GM18909 (cell line): ENCODE results near the gene LSP1.

Experiments
- ATAC-seq: cut with Tn5 transposase; IDR thresholded peaks from one replicate; pipeline ENCODE4 v1.9.1; 2021; ENCODE audit warnings: mild to moderate bottlenecking; ENCODE audit not compliant: unreplicated experiment, poor library complexity

The LSP1 gene

DNA sequence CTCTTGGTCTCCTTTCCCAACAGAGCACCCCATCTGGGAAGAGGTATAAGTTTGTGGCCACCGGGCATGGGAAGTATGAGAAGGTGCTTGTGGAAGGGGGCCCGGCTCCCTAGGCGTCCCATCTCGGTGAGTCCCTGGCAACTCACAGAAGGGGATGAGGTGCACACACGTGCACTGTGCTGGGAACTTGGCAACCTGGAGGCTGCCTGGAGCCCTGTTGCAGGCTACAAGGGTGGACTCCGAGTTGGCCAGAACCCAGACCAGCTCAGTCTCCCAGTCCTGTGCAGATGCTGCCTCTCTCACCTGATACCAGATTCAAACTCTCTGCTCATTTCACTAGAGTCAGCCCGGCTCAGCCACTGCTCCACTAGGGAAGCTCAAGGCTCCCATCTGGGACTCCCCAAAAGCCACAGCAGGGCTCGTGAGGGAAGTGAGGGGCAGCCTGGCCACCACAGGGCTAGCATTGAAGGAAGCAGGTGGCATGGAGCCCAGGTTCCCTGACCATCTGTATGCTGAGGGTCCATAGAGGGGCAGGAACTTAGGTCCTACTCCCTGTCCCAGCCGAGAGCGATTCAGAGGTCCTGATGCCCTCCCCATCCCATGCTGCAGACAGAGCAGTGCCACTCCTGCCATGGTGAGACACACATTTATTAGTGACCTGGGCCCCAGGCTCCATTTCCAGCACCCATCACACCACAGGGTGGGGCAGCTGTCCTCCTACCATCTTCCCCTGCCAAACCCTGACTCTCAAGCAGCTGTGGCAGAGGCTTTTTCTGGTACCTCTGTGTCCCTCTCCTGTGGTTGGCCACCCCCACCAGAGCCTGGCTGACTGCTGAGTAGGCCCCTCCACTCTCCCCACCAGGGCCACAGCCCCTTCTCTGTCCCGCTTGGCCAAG, 34.8 kb downstream of the LSP1 start:
- no peak for ATAC-seq

- ATAC-seq = no peak
Observed at GRCh38 chr11:1888347-1888753, 35.5 kb downstream of the LSP1 start.

DNA sequence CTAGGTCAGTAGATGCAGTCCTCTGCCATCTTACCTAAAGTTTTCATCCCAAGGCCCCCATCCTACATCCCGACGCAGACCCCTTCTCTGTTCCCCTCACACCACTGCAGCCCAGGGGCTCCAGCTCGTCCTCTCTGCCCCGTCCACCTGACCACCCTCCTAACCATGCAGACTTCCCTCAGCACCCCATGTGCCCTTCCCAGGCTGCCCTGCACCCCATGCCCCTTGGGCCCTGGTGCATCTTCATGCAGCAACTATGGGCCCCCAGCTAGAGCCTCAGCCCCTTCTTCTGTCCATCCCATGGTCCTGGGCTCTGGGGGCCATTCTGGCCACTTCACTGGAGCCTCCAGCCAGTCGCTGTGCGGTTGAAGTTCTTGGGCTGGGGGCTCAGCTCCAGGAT, 35.9 kb downstream of the LSP1 start:
- ATAC-seq = no peak

DNA sequence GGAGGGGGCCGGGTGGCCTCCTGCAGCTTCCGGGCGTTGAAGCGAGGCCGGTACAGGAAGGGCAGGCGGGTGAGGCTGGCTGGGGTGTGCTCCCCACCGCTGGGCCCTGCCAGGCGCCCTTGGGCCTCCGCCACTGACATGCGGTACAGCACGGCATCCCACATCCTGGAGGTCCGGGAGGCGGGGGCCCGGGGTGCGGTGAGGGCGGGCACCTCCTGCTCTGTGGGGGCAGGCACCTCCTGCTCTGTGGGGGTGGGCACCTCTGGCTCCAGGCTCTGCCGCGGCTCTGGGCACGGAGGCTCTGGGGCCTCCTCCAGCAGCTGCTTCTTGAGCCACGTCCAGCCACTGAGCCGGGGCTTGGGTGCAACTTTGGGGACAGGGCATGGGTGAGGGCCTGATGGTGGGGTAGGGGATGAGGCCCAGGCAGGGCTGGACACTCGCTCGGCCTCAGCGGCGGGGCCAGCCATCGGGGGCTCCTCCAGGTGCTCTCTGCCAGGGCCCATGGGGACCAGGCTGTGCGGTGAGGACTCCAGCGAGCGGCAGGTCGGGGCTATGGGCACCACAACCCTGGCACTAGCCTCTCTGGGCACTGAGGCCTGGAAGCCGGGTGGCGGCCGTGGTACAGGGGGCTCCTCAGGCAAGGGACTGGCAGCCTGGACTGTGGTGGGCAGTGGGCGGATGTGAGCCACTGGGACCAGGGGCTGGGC, 36.5 kb downstream of the LSP1 start:
- ATAC-seq = no peak

- ATAC-seq = no peak
Observed at GRCh38 chr11:1889941-1890855, 37.3 kb downstream of the LSP1 start.

DNA sequence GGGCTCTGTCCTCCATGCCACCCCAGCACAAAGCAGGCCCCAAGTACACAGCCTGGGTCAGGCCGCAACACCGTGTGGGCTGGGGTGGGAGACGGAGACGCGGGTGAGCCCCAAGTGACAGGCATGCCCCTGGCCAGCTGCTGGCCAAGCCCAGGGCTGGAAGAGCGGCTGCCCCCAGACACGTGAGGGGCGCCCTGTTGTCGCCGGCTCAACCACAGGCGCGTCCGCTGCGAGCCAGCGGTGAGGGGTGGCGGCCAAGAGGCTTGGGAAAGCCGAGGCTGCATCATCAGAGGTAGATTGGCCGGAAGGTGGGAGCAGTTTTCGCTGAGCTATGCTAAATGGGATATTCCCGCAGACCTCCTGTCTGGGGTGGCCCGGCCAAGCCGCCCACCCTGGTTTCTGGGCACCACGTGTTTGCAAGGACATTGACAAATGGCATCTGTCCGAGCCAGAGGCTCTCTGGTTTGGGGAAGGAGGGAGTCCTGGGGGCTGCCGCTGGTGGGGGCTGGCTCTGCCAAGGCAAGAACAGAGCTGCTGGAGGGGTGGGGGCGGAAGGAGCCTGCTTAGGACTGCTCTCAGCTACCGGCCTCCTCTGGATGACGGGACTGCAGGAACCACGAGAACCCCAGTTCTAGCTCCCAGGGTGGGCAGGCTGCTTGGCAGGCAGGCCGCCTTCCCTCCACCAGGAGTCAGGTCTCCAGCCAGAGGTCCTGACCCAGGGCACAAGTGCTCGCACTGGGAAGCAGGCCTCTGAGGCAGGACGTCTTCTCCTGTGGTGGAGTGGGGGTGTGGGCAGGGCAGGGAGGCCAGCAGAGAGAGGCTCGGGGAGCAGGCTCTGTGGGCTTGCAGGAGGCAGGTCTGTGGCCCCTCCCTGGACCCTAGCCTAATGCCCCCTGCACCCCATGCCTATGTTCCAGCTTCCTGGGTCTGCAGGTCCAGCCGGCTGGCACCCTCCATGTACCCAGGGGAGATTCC, 38.3 kb downstream of the LSP1 start:
- no peak for ATAC-seq

DNA sequence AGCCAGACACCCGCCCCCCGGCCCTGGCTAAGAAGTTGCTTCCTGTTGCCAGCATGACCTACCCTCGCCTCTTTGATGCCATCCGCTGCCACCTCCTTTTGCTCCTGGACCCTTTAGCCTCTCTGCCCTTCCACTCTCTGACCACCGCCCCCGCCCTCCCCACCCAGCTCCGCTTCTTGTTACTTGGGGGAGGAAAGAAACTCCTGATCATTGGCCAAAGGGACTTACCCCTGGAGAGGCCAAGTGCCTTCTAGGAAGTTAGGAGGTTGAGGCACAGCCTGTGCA, 38.9 kb downstream of the LSP1 start, which contains the start of gene PRR33:
PRR33 (minus strand) TSS at position 65 of the 285 bp plus-strand sequence. CDS start 1,311 bp downstream, outside the sequence.
- ATAC-seq = no peak

- ATAC-seq = no peak
Observed at GRCh38 chr11:1892116-1892515, 39.2 kb downstream of the LSP1 start.

DNA sequence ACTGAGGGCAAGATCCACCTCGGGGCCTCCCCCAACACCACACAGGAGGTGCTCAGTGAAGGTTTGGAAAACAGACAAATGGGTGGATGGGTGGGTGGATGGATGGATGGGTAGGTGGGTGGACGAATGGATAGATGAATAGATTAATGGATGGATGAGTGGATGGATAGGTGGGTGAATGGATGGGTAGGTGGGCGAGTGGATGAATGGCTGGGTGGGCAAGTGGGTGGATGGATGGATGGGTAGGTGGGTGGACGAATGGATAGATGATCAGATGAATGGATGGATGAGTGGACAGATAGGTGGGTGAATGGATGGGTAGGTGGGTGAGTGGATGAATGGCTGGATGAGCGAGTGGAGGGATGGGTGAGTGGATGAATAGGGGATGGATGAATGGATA, 39.7 kb downstream of the LSP1 start:
- no peak for ATAC-seq

DNA sequence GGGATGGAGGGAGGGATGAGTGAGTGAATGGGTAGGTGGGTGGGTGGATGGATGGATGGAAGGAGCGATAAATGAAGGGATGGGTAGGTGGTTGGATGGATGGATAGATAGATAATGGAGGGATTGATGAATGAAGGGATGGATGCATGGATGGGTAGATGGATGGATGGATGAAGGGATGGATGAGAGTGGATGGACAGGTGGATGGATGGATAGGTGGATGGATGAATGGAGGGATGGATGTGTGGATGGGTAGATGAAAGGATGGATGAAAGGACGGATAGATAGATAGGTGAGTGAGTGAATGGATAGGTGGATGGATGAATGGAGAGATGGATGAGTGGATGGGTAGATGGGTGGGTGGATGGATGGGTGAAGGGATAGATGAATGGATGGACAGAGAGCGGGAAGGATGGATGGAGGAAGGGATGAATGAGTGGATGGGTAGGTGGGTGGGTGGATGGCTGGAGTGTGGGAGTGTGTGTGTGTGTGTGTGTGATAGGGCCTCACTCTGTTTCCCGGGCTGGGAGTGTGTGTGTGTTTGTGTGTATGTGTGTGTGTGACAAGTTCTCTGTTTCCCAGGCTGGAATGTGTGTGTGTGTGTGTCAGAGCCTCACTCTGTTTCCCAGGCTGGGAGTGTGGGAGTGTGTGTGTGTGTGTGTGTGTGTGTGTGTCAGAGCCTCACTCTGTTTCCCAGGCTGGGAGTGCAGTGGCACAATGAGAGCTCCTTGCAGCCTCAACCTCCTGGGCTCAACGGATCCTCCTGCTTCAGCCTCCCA, 40.9 kb downstream of the LSP1 start:
- no peak for ATAC-seq

DNA sequence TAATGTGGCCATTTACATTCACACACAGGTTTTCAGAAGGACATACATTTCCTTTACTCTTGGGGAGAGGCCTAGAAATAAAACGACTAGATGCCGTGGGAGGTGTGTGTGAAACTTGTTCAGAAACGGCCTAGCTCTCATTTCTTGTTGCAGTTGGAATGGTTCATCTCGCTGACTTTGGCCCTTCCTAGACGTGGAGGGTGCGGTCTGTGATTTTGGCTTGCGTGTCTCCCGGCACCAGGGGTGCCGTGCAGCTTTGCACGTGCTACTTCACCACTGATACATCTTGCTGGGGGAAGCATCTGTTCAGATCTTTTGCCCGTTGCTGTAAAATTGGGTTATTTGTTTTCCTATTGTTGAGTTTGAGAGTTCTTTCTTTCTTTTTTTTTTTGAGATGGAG, 41.9 kb downstream of the LSP1 start:
- no peak for ATAC-seq

DNA sequence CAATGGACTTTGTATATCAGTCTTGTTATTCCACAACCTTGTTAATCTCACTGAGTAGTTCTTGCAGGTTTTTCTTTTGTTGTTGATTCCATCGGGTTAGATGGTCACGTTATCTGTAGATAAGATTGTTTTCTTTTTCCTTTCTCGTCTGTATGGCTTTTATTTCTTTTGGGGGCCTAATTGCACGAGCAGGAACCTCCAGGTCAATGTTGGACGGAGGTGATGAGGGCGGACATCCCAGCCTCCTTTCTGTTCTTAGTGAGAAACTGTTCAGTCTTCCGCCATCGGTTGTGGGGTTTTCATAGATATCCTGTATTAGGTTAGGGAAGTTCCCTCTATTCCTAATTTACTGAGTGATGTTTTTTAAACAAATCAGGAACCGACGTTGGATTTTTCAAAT, 43.6 kb downstream of the LSP1 start:
- no peak for ATAC-seq

DNA sequence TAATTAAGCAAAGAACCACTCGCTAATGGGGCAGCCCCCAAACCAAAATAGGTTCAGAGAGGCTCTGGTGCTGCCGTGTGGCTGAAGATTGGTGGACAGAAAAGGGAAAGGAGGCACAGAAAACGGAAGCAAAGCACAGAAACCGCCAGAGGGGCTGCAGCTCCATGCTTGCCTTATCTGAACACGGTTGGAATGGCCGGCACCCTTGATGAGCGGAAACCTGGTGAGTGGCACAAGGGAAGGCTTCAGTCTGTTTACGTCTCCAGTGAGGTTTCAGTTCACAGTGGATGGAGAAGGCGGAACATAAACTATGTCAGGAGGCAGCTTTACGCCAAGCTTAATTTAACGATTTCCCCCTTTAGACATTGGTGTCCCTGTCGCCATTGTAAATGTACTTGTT, 44.0 kb downstream of the LSP1 start:
- no peak for ATAC-seq

DNA sequence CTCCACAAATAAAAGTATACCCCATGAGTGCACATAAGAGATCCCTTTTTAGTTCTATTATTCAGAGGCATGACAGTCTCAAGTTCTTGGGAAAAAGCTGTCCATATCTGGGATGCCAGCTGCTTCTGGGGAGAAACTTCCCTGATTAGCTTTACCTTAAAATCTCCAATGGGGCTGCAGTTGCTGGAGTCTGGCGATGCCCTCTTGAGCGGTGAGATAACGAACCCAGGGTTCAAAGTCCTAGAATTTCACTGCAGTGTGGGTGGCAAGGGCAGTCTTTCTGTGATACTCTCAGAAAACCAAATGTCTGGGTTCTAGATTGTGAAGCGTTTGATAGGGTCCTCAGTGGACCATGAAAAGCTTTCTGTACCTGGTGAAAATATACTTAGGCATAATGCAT, 46.2 kb downstream of the LSP1 start:
- ATAC-seq = no peak

DNA sequence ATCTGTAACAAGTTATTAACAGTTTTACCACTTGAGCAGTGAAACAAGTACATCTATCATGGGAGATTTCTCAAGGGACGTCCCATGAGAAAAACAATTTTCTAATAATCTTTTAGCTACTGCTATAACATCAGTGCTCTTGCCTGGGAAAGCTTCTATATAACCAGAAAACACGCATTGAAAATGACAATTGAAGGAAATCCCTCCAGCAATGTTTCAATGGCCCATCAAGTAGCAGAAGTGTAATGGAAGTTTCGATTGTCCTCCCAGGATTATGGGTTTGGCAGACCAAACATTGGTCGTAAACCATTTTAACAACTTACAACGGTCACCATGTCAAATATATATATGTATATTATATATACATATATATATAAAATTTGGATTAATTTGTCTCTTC, 46.8 kb downstream of the LSP1 start:
- ATAC-seq = no peak

DNA sequence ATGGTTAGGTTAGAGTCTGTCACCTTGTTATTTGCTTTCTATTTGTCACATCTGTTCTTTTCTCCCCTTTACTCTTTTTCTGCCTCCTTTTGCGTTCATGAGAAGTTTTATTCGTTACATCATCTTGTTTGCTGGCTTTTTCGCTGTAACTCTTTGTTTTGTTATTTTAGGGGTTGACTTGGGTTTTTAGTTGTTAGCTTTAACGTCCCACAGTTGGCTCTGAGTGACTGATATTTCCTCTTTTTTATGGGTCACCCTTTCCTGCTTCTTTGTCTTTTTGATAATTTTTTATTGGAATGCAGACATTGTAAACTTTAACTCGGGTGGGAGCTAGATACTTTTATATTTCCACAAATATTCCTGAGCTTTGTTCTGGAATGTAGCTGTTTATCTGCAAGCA, 53.3 kb downstream of the LSP1 start:
- ATAC-seq = no peak

- ATAC-seq = no peak
Observed at GRCh38 chr11:1906611-1907423, 53.9 kb downstream of the LSP1 start.

GRCh38 chr11:1908618-1909017, 55.7 kb downstream of the LSP1 start:
- no peak for ATAC-seq
